Kidney epithelial cell (primary cell): ENCODE data around the gene KCTD21. TPM values are rescaled to one million over a fixed set of nuclear protein-coding genes. Genes with fewer than 3 reads are reported as not detected.
"Not testable (repeated sequence)": the region's sequence is repeated elsewhere in the genome, so short reads cannot be mapped to it uniquely, and the experiment has no call there.

Experiments used
- DNase-seq: peaks from one replicate; pipeline ENCODE4 v3.0.0-alpha.2; 2010; ENCODE audit warnings: low read depth
- H3K27me3 ChIP-seq: 2 replicates; pipeline ENCODE4 v1.6.0; 2011; ENCODE audit warnings: low read length; ENCODE audit not compliant: control insufficient read depth, insufficient read depth
- H3K36me3 ChIP-seq: 2 replicates; pipeline ENCODE4 v1.5.1; 2011; ENCODE audit warnings: low read length; ENCODE audit not compliant: control insufficient read depth, insufficient read depth
- H3K4me3 ChIP-seq: 2 replicates; pipeline ENCODE4 v1.5.1; 2011; ENCODE audit warnings: low read depth, mild to moderate bottlenecking, control low read depth, low read length
- CTCF ChIP-seq: IDR thresholded peaks from 2 replicates; pipeline ENCODE4 v1.5.1; 2011; ENCODE audit warnings: mild to moderate bottlenecking, moderate library complexity, low read length, control low read depth, inconsistent platforms; ENCODE audit not compliant: insufficient read depth, poor library complexity, severe bottlenecking
- total RNA-seq: library from RNA; depleted of rRNA; stranded (reverse); fragments of >200 nt; gene quantifications from 2 replicates; pipeline ENCODE4 v1.2.3, GENCODE V29; 2015

KCTD21 gene
- total RNA-seq, 1 donor from 2014 or later = 9.7 TPM

GRCh38 chr11:78224906-78225420 lies 36.5 kb upstream of the KCTD21 start:
- no peaks in the 10 kb centered on the region for H3K27me3 ChIP-seq
- no peak for TF ChIP-seq CTCF
- DNase-seq = no peak
- H3K4me3 ChIP-seq = no peak overlapping the region
- H3K36me3 ChIP-seq = peaks cover 8% of the 10 kb centered on the region

- Histone ChIP-seq H3K27me3 (no peaks in the 10 kb centered on the region), H3K36me3 (peaks cover 8% of the 10 kb centered on the region), H3K4me3 (no peak overlapping the region)
- TF ChIP-seq CTCF = no peak
- no peak for DNase-seq
Measured at GRCh38 chr11:78224506-78224905, 36.1 kb upstream of the KCTD21 start.

- Histone ChIP-seq H3K27me3 (no peaks in the 10 kb centered on the region), H3K4me3 (no peak overlapping the region), H3K36me3 (peaks cover 8% of the 10 kb centered on the region)
- DNase-seq = no peak
- no peak for TF ChIP-seq CTCF
Measured at GRCh38 chr11:78223320-78223954, 35.0 kb upstream of the KCTD21 start.

- DNase-seq, H3K36me3 ChIP-seq, H3K4me3 ChIP-seq, H3K27me3 ChIP-seq: not testable (repeated sequence)
Measured at GRCh38 chr11:78222726-78223125, 34.3 kb upstream of the KCTD21 start.

- no peak for DNase-seq
- H3K36me3 ChIP-seq = peaks cover 8% of the 10 kb centered on the region
- no peaks in the 10 kb centered on the region for H3K27me3 ChIP-seq
- no peak for TF ChIP-seq CTCF
- no peak overlapping the region for H3K4me3 ChIP-seq
Measured at GRCh38 chr11:78221396-78222315, 33.2 kb upstream of the KCTD21 start.
